ENCODE data around the gene KRTAP16-1. TPM values are rescaled to one million over a fixed set of nuclear protein-coding genes. Genes with fewer than 3 reads are reported as not detected.

Gene KRTAP16-1
- polyA plus RNA-seq (2013, experiment 1 of 2): not detected
- polyA plus RNA-seq (2013, experiment 2 of 2): not detected

GRCh38 chr17:41308918-41309359 lies at the start of gene KRTAP16-1:
TSS of gene KRTAP16-1 (minus strand) at chr17:41309309. CDS start at chr17:41309253, 56 bp downstream.
- H3K4me1 ChIP-seq (ENCODE audit: control insufficient read depth, insufficient read depth, low read depth, low read length): peaks cover 13% of the 10 kb centered on the region
- no peak within 1 kb of the TSS for H2AFZ ChIP-seq (ENCODE audit: low read depth, low read length)
- H3K27ac ChIP-seq (ENCODE audit: low read length, poor library complexity, severe bottlenecking): no peak within 1 kb of the TSS
- H2AK5ac ChIP-seq (ENCODE audit: low read length, severe bottlenecking): peak within 1 kb of the TSS; percentile 53
- no peak within 1 kb of the TSS for H3K9ac ChIP-seq (ENCODE audit: low read length)
- H3K4ac ChIP-seq (ENCODE audit: low read depth in 1 of 2, low read length in 2 of 2): no peak within 1 kb of the TSS
- no peaks in the 10 kb centered on the region for H3K36me3 ChIP-seq (ENCODE audit: control insufficient read depth in 1 of 2, insufficient read depth in 2 of 2, low read depth in 1 of 2, low read length in 2 of 2)
- no peak within 1 kb of the TSS for H3K23ac ChIP-seq (ENCODE audit: low read length in 2 of 2)
- H3K27me3 ChIP-seq (ENCODE audit: control insufficient read depth in 1 of 2, insufficient read depth in 1 of 2, low read length in 2 of 2): peaks cover 0 to 31% of the 10 kb centered on the region in 2 experiments
- H3K18ac ChIP-seq (ENCODE audit: low read depth in 1 of 2, low read length in 2 of 2): no peak within 1 kb of the TSS
- H4K8ac ChIP-seq (ENCODE audit: low read length): no peak within 1 kb of the TSS
- no peak within 1 kb of the TSS for H2BK15ac ChIP-seq (ENCODE audit: low read depth, poor library complexity, severe bottlenecking)
- H2BK120ac ChIP-seq (ENCODE audit: low read depth, low read length): no peak within 1 kb of the TSS
- H3K14ac ChIP-seq (ENCODE audit: low read length in 2 of 2): peak within 1 kb of the TSS in 1 of 2 experiments; percentile 13
- H4K91ac ChIP-seq (ENCODE audit: low read length): no peak within 1 kb of the TSS
- H2BK5ac ChIP-seq (ENCODE audit: low read depth, low read length, poor library complexity, severe bottlenecking): no peak within 1 kb of the TSS
- H3K9me3 ChIP-seq (ENCODE audit: control insufficient read depth, low read length): no peaks in the 10 kb centered on the region
- H3K4me2 ChIP-seq (ENCODE audit: low read length, poor library complexity, severe bottlenecking): no peak within 1 kb of the TSS
- DNase-seq: no peak
- H3K79me1 ChIP-seq (replicated peaks; ENCODE audit: low read length, poor library complexity, severe bottlenecking): no peaks in the 10 kb centered on the region
- WGBS: 83% methylated on average over 6 of the region's 7 CpGs
- no peak within 1 kb of the TSS for H2BK12ac ChIP-seq (ENCODE audit: low read length in 2 of 2)
- H3K4me3 ChIP-seq (ENCODE audit: insufficient read depth in 1 of 2, low read depth in 1 of 2, low read length in 2 of 2): no peak within 1 kb of the TSS

GRCh38 chr17:41354536-41354935 lies 45.4 kb upstream of the KRTAP16-1 start:
- H3K4me2 ChIP-seq (ENCODE audit: low read length, poor library complexity, severe bottlenecking): no peak overlapping the region
- H2BK15ac ChIP-seq (ENCODE audit: low read depth, poor library complexity, severe bottlenecking): no peak overlapping the region
- H3K36me3 ChIP-seq (ENCODE audit: control insufficient read depth in 1 of 2, insufficient read depth in 2 of 2, low read depth in 1 of 2, low read length in 2 of 2): no peaks in the 10 kb centered on the region
- no peak overlapping the region for H2BK12ac ChIP-seq (ENCODE audit: low read length in 2 of 2)
- no peak overlapping the region for H2AFZ ChIP-seq (ENCODE audit: low read depth, low read length)
- H3K14ac ChIP-seq (ENCODE audit: low read length in 2 of 2): no peak overlapping the region
- H4K8ac ChIP-seq (ENCODE audit: low read length): no peak overlapping the region
- WGBS: no CpG with 5 or more reads among the region's 4 CpGs
- no peak overlapping the region for H2AK5ac ChIP-seq (ENCODE audit: low read length, severe bottlenecking)
- H3K79me1 ChIP-seq (replicated peaks; ENCODE audit: low read length, poor library complexity, severe bottlenecking): no peaks in the 10 kb centered on the region
- H4K91ac ChIP-seq (ENCODE audit: low read length): no peak overlapping the region
- H3K9me3 ChIP-seq (ENCODE audit: control insufficient read depth, low read length): peaks cover 11% of the 10 kb centered on the region
- no peak overlapping the region for H2BK120ac ChIP-seq (ENCODE audit: low read depth, low read length)
- H3K9ac ChIP-seq (ENCODE audit: low read length): no peak overlapping the region
- no peak overlapping the region for H3K27ac ChIP-seq (ENCODE audit: low read length, poor library complexity, severe bottlenecking)
- no peak overlapping the region for H3K23ac ChIP-seq (ENCODE audit: low read length in 2 of 2)
- no peak overlapping the region for H3K4me3 ChIP-seq (ENCODE audit: insufficient read depth in 1 of 2, low read depth in 1 of 2, low read length in 2 of 2)
- H3K4me1 ChIP-seq (ENCODE audit: control insufficient read depth, insufficient read depth, low read depth, low read length): no peaks in the 10 kb centered on the region
- no peak for DNase-seq
- no peak overlapping the region for H3K4ac ChIP-seq (ENCODE audit: low read depth in 1 of 2, low read length in 2 of 2)
- H3K18ac ChIP-seq (ENCODE audit: low read depth in 1 of 2, low read length in 2 of 2): no peak overlapping the region
- H2BK5ac ChIP-seq (ENCODE audit: low read depth, low read length, poor library complexity, severe bottlenecking): no peak overlapping the region
- H3K27me3 ChIP-seq (ENCODE audit: control insufficient read depth in 1 of 2, insufficient read depth in 1 of 2, low read length in 2 of 2): peaks cover 0 to 34% of the 10 kb centered on the region in 2 experiments

- peaks cover 0 to 40% of the 10 kb centered on the region in 2 experiments for H3K27me3 ChIP-seq (ENCODE audit: control insufficient read depth in 1 of 2, insufficient read depth in 1 of 2, low read length in 2 of 2)
- 70% methylated on average over 4 of the region's 7 CpGs for WGBS
- no peak overlapping the region for H2BK15ac ChIP-seq (ENCODE audit: low read depth, poor library complexity, severe bottlenecking)
- H3K4me3 ChIP-seq (ENCODE audit: insufficient read depth in 1 of 2, low read depth in 1 of 2, low read length in 2 of 2): no peak overlapping the region
- H2AK5ac ChIP-seq (ENCODE audit: low read length, severe bottlenecking): no peak overlapping the region
- H3K79me1 ChIP-seq (replicated peaks; ENCODE audit: low read length, poor library complexity, severe bottlenecking): no peaks in the 10 kb centered on the region
- no peak overlapping the region for H4K91ac ChIP-seq (ENCODE audit: low read length)
- no peak for DNase-seq
- no peak overlapping the region for H3K4me2 ChIP-seq (ENCODE audit: low read length, poor library complexity, severe bottlenecking)
- H4K8ac ChIP-seq (ENCODE audit: low read length): no peak overlapping the region
- no peaks in the 10 kb centered on the region for H3K4me1 ChIP-seq (ENCODE audit: control insufficient read depth, insufficient read depth, low read depth, low read length)
- H3K36me3 ChIP-seq (ENCODE audit: control insufficient read depth in 1 of 2, insufficient read depth in 2 of 2, low read depth in 1 of 2, low read length in 2 of 2): no peaks in the 10 kb centered on the region
- no peak overlapping the region for H2BK120ac ChIP-seq (ENCODE audit: low read depth, low read length)
- no peak overlapping the region for H2BK12ac ChIP-seq (ENCODE audit: low read length in 2 of 2)
- no peak overlapping the region for H3K27ac ChIP-seq (ENCODE audit: low read length, poor library complexity, severe bottlenecking)
- H3K14ac ChIP-seq (ENCODE audit: low read length in 2 of 2): no peak overlapping the region
- no peak overlapping the region for H3K9ac ChIP-seq (ENCODE audit: low read length)
- no peak overlapping the region for H3K4ac ChIP-seq (ENCODE audit: low read depth in 1 of 2, low read length in 2 of 2)
- H3K23ac ChIP-seq (ENCODE audit: low read length in 2 of 2): no peak overlapping the region
- no peak overlapping the region for H3K18ac ChIP-seq (ENCODE audit: low read depth in 1 of 2, low read length in 2 of 2)
- H2AFZ ChIP-seq (ENCODE audit: low read depth, low read length): no peak overlapping the region
- H2BK5ac ChIP-seq (ENCODE audit: low read depth, low read length, poor library complexity, severe bottlenecking): no peak overlapping the region
- H3K9me3 ChIP-seq (ENCODE audit: control insufficient read depth, low read length): peaks cover 11% of the 10 kb centered on the region
Observed at GRCh38 chr17:41352597-41353366, 43.7 kb upstream of the KRTAP16-1 start.

GRCh38 chr17:41351177-41351576 lies 42.1 kb upstream of the KRTAP16-1 start:
- no peak overlapping the region for H4K8ac ChIP-seq (ENCODE audit: low read length)
- H2AFZ ChIP-seq (ENCODE audit: low read depth, low read length): no peak overlapping the region
- H3K18ac ChIP-seq (ENCODE audit: low read depth in 1 of 2, low read length in 2 of 2): no peak overlapping the region
- H2BK120ac ChIP-seq (ENCODE audit: low read depth, low read length): no peak overlapping the region
- H3K4me2 ChIP-seq (ENCODE audit: low read length, poor library complexity, severe bottlenecking): no peak overlapping the region
- no peak overlapping the region for H3K23ac ChIP-seq (ENCODE audit: low read length in 2 of 2)
- H2BK5ac ChIP-seq (ENCODE audit: low read depth, low read length, poor library complexity, severe bottlenecking): no peak overlapping the region
- no peak overlapping the region for H3K9ac ChIP-seq (ENCODE audit: low read length)
- H3K27me3 ChIP-seq (ENCODE audit: control insufficient read depth in 1 of 2, insufficient read depth in 1 of 2, low read length in 2 of 2): peaks cover 0 to 44% of the 10 kb centered on the region in 2 experiments
- 86% methylated on average over 1 of the region's 2 CpGs for WGBS
- peaks cover 5% of the 10 kb centered on the region for H3K9me3 ChIP-seq (ENCODE audit: control insufficient read depth, low read length)
- no peaks in the 10 kb centered on the region for H3K36me3 ChIP-seq (ENCODE audit: control insufficient read depth in 1 of 2, insufficient read depth in 2 of 2, low read depth in 1 of 2, low read length in 2 of 2)
- no peaks in the 10 kb centered on the region for H3K79me1 ChIP-seq (replicated peaks; ENCODE audit: low read length, poor library complexity, severe bottlenecking)
- H2AK5ac ChIP-seq (ENCODE audit: low read length, severe bottlenecking): no peak overlapping the region
- no peak overlapping the region for H3K4me3 ChIP-seq (ENCODE audit: insufficient read depth in 1 of 2, low read depth in 1 of 2, low read length in 2 of 2)
- no peak overlapping the region for H3K27ac ChIP-seq (ENCODE audit: low read length, poor library complexity, severe bottlenecking)
- H2BK15ac ChIP-seq (ENCODE audit: low read depth, poor library complexity, severe bottlenecking): no peak overlapping the region
- H3K4me1 ChIP-seq (ENCODE audit: control insufficient read depth, insufficient read depth, low read depth, low read length): no peaks in the 10 kb centered on the region
- no peak overlapping the region for H3K14ac ChIP-seq (ENCODE audit: low read length in 2 of 2)
- no peak overlapping the region for H2BK12ac ChIP-seq (ENCODE audit: low read length in 2 of 2)
- no peak overlapping the region for H3K4ac ChIP-seq (ENCODE audit: low read depth in 1 of 2, low read length in 2 of 2)
- H4K91ac ChIP-seq (ENCODE audit: low read length): no peak overlapping the region
- DNase-seq: no peak

Measured in mesenchymal stem cell (in vitro differentiated cells and primary cell).